MM.1S (cell line): ENCODE results near the gene IQGAP2.
"Not testable (repeated sequence)": the region's sequence is repeated elsewhere in the genome, so short reads cannot be mapped to it uniquely, and the experiment has no call there.

Experiments used
- DNase-seq: peaks from one replicate; pipeline ENCODE4 v3.0.0-alpha.2; 2015
- H2AFZ ChIP-seq: fragments of 300-600 bp; sonication (generic); 2 replicates; pipeline ENCODE4 v1.6.0; 2016; ENCODE audit warnings: antibody characterized with exemption, low read length
- H3F3A ChIP-seq: fragments of 300-600 bp; sonication (generic); 2 replicates; pipeline ENCODE4 v1.6.1; 2016; ENCODE audit warnings: mild to moderate bottlenecking, antibody characterized with exemption, low read length, moderate library complexity, mixed read lengths; ENCODE audit not compliant: insufficient read depth
- H3K27ac ChIP-seq: fragments of 300-600 bp; sonication (generic); 2 replicates; pipeline ENCODE4 v1.5.1; 2016; ENCODE audit warnings: mild to moderate bottlenecking, low read length
- H3K27me3 ChIP-seq: fragments of 300-600 bp; sonication (generic); replicated peaks from 2 replicates; pipeline ENCODE4 v1.6.0; 2016; ENCODE audit warnings: low read length; ENCODE audit not compliant: insufficient read depth
- H3K36me3 ChIP-seq: fragments of 300-600 bp; sonication (generic); replicated peaks from 2 replicates; pipeline ENCODE4 v1.6.1; 2016; ENCODE audit warnings: mild to moderate bottlenecking, low read length, mixed read lengths; ENCODE audit not compliant: insufficient read depth
- H3K4me1 ChIP-seq: fragments of 300-600 bp; sonication (generic); 2 replicates; pipeline ENCODE4 v1.6.1; 2016; ENCODE audit warnings: low read length, mixed read lengths
- H3K4me2 ChIP-seq: fragments of 300-600 bp; sonication (generic); 2 replicates; pipeline ENCODE4 v1.6.0; 2016; ENCODE audit warnings: low read depth, low read length
- H3K4me3 ChIP-seq: fragments of 300-600 bp; sonication (generic); 2 replicates; pipeline ENCODE4 v1.5.1; 2016; ENCODE audit warnings: low read length, mixed read lengths
- H3K79me2 ChIP-seq: fragments of 300-600 bp; sonication (generic); 2 replicates; pipeline ENCODE4 v1.6.1; 2016; ENCODE audit warnings: mixed run types, low read length, mixed read lengths
- H3K9ac ChIP-seq: fragments of 300-600 bp; sonication (generic); 2 replicates; pipeline ENCODE4 v1.6.1; 2016; ENCODE audit warnings: low read length, mixed read lengths
- H3K9me2 ChIP-seq: fragments of 300-600 bp; sonication (generic); replicated peaks from 2 replicates; pipeline ENCODE4 v1.6.1; 2016; ENCODE audit warnings: mild to moderate bottlenecking, low read length, mixed read lengths; ENCODE audit not compliant: insufficient read depth
- H3K9me3 ChIP-seq: fragments of 300-600 bp; sonication (generic); replicated peaks from 2 replicates; pipeline ENCODE4 v1.6.1; 2016; ENCODE audit warnings: mild to moderate bottlenecking, low read length, mixed read lengths; ENCODE audit not compliant: insufficient read depth
- H4K20me1 ChIP-seq: fragments of 300-600 bp; sonication (generic); 2 replicates; pipeline ENCODE4 v1.6.1; 2016; ENCODE audit warnings: mild to moderate bottlenecking, low read length, moderate library complexity, mixed read lengths; ENCODE audit not compliant: insufficient read depth
- CTCF ChIP-seq: fragments of 300-600 bp; sonication (generic); IDR thresholded peaks from 2 replicates; pipeline ENCODE4 v1.5.1; 2016; ENCODE audit warnings: antibody characterized with exemption, low read length, mixed read lengths
- EZH2 ChIP-seq: fragments of 300-600 bp; sonication (generic); optimal IDR thresholded peaks from 2 replicates; pipeline ENCODE3; 2017; ENCODE audit warnings: low read depth, mild to moderate bottlenecking, antibody characterized with exemption, low read length, mixed read lengths
- EZH2phosphoT487 ChIP-seq: fragments of 300-600 bp; sonication (generic); IDR thresholded peaks from 2 replicates; pipeline ENCODE4 v1.6.1; 2018; ENCODE audit warnings: antibody characterized with exemption, low read length

IQGAP2 gene

GRCh38 chr5:76736679-76737556 lies 333.8 kb downstream of the IQGAP2 start:
- H3F3A ChIP-seq, result peaks cover 44% of the 10 kb centered on the region
- peak overlapping the region; percentile 97 for H3K27ac ChIP-seq
- H3K4me3 ChIP-seq, result no peak overlapping the region
- H3K4me1 ChIP-seq, result peaks cover 45% of the 10 kb centered on the region
- H3K9me3 ChIP-seq, result no peaks in the 10 kb centered on the region
- H3K79me2 ChIP-seq, result no peaks in the 10 kb centered on the region
- peak; percentile 92 for DNase-seq
- H2AFZ ChIP-seq, result no peak overlapping the region
- no peaks in the 10 kb centered on the region for H3K27me3 ChIP-seq
- no peak for TF ChIP-seq CTCF
- TF ChIP-seq EZH2phosphoT487, result no peak
- TF ChIP-seq EZH2, result no peak
- no peaks in the 10 kb centered on the region for H4K20me1 ChIP-seq
- H3K36me3 ChIP-seq, result no peaks in the 10 kb centered on the region
- H3K9me2 ChIP-seq, result no peaks in the 10 kb centered on the region
- H3K4me2 ChIP-seq, result peak overlapping the region; percentile 55; the same call in 1 of the 2 replicates
- H3K9ac ChIP-seq, result peak overlapping the region; percentile 48

GRCh38 chr5:76737846-76738245 lies 334.8 kb downstream of the IQGAP2 start:
- Histone ChIP-seq H3F3A (peaks cover 46% of the 10 kb centered on the region), H4K20me1 (no peaks in the 10 kb centered on the region), H3K27me3 (no peaks in the 10 kb centered on the region), H3K9me2 (no peaks in the 10 kb centered on the region), H3K9me3 (no peaks in the 10 kb centered on the region), H3K9ac (peak overlapping the region; percentile 48), H3K4me2 (peak overlapping the region; percentile 55), H3K79me2 (no peaks in the 10 kb centered on the region), H2AFZ (no peak overlapping the region), H3K4me1 (peaks cover 47% of the 10 kb centered on the region), H3K27ac (peak overlapping the region; percentile 97), H3K36me3 (no peaks in the 10 kb centered on the region), H3K4me3 (no peak overlapping the region)
- no peak for DNase-seq
- TF ChIP-seq CTCF (no peak), EZH2phosphoT487 (no peak), EZH2 (no peak)

- not testable (repeated sequence) for H3K36me3 ChIP-seq, H3K79me2 ChIP-seq
These were observed 338.4 kb downstream of the IQGAP2 start for GRCh38 chr5:76741506-76741905.

GRCh38 chr5:76742583-76742982 lies 339.5 kb downstream of the IQGAP2 start:
- Histone ChIP-seq H3K27me3 (no peaks in the 10 kb centered on the region), H3K9me2 (no peaks in the 10 kb centered on the region), H3K79me2 (no peaks in the 10 kb centered on the region), H3K9ac (no peak overlapping the region), H2AFZ (no peak overlapping the region), H3K4me3 (no peak overlapping the region), H3K9me3 (no peaks in the 10 kb centered on the region), H3K4me1 (peaks cover 29% of the 10 kb centered on the region), H3K36me3 (no peaks in the 10 kb centered on the region), H3F3A (peaks cover 29% of the 10 kb centered on the region), H4K20me1 (no peaks in the 10 kb centered on the region), H3K4me2 (no peak overlapping the region), H3K27ac (no peak overlapping the region)
- TF ChIP-seq EZH2 (no peak), CTCF (no peak)
- no peak for DNase-seq

More at GRCh38 chr5:76741506-76741905, 338.4 kb downstream of the IQGAP2 start:
- not testable (repeated sequence) for H3K27me3 ChIP-seq, H3K9me2 ChIP-seq, H2AFZ ChIP-seq, H3K9me3 ChIP-seq, H4K20me1 ChIP-seq, H3K4me2 ChIP-seq, H3K4me3 ChIP-seq, H3K9ac ChIP-seq
- peak overlapping the region; percentile 55; the same call in 1 of the 2 replicates for H3K27ac ChIP-seq
- DNase-seq, result peak; percentile 64
- H3F3A ChIP-seq, result peaks cover 40% of the 10 kb centered on the region
- H3K4me1 ChIP-seq, result peaks cover 38% of the 10 kb centered on the region
